Measurements from ENCODE around the gene CYSTM1.

Gene CYSTM1

DNA sequence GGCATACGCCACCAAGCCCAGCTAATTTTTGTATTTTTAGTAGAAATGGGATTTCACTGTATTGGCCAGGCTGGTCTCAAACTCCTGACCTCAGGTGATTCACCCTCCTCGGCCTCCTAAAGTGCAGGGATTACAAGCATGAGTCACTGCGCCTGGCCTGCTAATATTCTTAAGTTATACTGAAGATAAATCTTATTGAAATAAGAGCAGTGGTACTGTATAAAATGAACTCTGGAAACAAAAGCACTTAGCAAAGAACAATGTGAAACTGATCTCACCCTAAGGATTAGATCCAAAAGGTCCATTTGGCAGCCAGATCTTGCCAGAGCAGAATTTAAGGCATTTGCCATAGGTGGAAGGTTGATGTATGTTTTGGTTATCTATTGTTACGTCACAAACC is 27.1 kb downstream of the CYSTM1 start:
- Histone ChIP-seq H3K27ac (ENCODE audit: extremely low read depth, low read depth, low read length) (no peak overlapping the region), H3K36me3 (ENCODE audit: control insufficient read depth in 2 of 2, insufficient read depth in 1 of 2, low read length in 2 of 2) (peaks cover 0 to 2% of the 10 kb centered on the region in 2 experiments; a peak in 1 of 3 replicates), H3K4me1 (ENCODE audit: control insufficient read depth, insufficient read depth, low read length) (peaks cover 4% of the 10 kb centered on the region), H3K4me3 (ENCODE audit: low read depth, low read length) (no peak overlapping the region), H3K9me3 (ENCODE audit: control insufficient read depth, insufficient read depth, low read depth, low read length) (no peaks in the 10 kb centered on the region)
- ChIA-PET POLR2A (no interaction called here), CTCF (no interaction called here)
- TF ChIP-seq ZNF391 (tag by site-specific recombination; IDR thresholded peaks at IDR 0.05; ENCODE audit: borderline replicate concordance, low read depth) (no peak), ZNF544 (tag by site-specific recombination; IDR thresholded peaks at IDR 0.05) (no peak), ZNF133 (tag by site-specific recombination; IDR thresholded peaks at IDR 0.05) (no peak), ZNF121 (tag by site-specific recombination; IDR thresholded peaks at IDR 0.05) (no peak), HOXD13 (CRISPR knock-in tag; IDR thresholded peaks at IDR 0.05; ENCODE audit: borderline replicate concordance) (no peak), TRIM28 (IDR thresholded peaks at IDR 0.05; ENCODE audit: borderline replicate concordance, low read length) (no peak), MZF1 (tag by site-specific recombination; IDR thresholded peaks at IDR 0.05; ENCODE audit: borderline replicate concordance) (no peak)
- TF ChIP-seq, protein P1, sequence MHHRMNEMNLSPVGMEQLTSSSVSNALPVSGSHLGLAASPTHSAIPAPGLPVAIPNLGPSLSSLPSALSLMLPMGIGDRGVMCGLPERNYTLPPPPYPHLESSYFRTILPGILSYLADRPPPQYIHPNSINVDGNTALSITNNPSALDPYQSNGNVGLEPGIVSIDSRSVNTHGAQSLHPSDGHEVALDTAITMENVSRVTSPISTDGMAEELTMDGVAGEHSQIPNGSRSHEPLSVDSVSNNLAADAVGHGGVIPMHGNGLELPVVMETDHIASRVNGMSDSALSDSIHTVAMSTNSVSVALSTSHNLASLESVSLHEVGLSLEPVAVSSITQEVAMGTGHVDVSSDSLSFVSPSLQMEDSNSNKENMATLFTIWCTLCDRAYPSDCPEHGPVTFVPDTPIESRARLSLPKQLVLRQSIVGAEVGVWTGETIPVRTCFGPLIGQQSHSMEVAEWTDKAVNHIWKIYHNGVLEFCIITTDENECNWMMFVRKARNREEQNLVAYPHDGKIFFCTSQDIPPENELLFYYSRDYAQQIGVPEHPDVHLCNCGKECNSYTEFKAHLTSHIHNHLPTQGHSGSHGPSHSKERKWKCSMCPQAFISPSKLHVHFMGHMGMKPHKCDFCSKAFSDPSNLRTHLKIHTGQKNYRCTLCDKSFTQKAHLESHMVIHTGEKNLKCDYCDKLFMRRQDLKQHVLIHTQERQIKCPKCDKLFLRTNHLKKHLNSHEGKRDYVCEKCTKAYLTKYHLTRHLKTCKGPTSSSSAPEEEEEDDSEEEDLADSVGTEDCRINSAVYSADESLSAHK (tag by site-specific recombination; IDR thresholded peaks at IDR 0.05): no peak
- TF ChIP-seq, protein P2, sequence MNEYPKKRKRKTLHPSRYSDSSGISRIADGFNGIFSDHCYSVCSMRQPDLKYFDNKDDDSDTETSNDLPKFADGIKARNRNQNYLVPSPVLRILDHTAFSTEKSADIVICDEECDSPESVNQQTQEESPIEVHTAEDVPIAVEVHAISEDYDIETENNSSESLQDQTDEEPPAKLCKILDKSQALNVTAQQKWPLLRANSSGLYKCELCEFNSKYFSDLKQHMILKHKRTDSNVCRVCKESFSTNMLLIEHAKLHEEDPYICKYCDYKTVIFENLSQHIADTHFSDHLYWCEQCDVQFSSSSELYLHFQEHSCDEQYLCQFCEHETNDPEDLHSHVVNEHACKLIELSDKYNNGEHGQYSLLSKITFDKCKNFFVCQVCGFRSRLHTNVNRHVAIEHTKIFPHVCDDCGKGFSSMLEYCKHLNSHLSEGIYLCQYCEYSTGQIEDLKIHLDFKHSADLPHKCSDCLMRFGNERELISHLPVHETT (tag by site-specific recombination; IDR thresholded peaks at IDR 0.05): no peak

DNA sequence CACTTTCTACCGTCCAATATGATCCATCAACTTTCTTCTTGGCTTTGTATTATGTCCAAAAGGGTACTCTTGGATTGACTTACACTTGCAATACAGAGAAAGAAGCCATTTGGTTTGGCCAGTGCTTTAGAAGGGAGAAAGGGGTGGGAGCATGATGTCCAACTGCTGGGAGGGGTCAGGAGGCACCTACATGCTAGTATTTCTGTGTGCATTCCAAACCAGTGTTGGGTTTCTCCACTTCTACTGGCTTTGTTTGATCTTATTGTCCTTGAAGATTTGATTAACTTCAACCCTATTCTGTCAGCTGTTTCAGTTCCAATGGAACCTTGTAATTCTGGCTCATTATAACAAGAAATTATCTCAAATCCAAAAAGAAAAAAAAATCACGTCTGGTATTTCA is 27.6 kb downstream of the CYSTM1 start:
- Histone ChIP-seq H3K4me3 (ENCODE audit: low read depth, low read length) (no peak overlapping the region), H3K36me3 (ENCODE audit: control insufficient read depth in 2 of 2, insufficient read depth in 1 of 2, low read length in 2 of 2) (peaks cover 0 to 2% of the 10 kb centered on the region in 2 experiments; a peak in 1 of 3 replicates), H3K9me3 (ENCODE audit: control insufficient read depth, insufficient read depth, low read depth, low read length) (no peaks in the 10 kb centered on the region), H3K4me1 (ENCODE audit: control insufficient read depth, insufficient read depth, low read length) (peaks cover 4% of the 10 kb centered on the region), H3K27ac (ENCODE audit: extremely low read depth, low read depth, low read length) (no peak overlapping the region)
- TF ChIP-seq, protein P3, sequence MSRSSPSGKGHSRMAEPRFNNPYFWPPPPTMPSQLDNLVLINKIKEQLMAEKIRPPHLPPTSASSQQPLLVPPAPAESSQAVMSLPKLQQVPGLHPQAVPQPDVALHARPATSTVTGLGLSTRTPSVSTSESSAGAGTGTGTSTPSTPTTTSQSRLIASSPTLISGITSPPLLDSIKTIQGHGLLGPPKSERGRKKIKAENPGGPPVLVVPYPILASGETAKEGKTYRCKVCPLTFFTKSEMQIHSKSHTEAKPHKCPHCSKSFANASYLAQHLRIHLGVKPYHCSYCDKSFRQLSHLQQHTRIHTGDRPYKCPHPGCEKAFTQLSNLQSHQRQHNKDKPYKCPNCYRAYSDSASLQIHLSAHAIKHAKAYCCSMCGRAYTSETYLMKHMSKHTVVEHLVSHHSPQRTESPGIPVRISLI (tag by site-specific recombination; IDR thresholded peaks at IDR 0.05): no peak
- TF ChIP-seq ZBTB17 (tag by site-specific recombination; IDR thresholded peaks at IDR 0.05): no peak
- TF ChIP-seq, protein P4, sequence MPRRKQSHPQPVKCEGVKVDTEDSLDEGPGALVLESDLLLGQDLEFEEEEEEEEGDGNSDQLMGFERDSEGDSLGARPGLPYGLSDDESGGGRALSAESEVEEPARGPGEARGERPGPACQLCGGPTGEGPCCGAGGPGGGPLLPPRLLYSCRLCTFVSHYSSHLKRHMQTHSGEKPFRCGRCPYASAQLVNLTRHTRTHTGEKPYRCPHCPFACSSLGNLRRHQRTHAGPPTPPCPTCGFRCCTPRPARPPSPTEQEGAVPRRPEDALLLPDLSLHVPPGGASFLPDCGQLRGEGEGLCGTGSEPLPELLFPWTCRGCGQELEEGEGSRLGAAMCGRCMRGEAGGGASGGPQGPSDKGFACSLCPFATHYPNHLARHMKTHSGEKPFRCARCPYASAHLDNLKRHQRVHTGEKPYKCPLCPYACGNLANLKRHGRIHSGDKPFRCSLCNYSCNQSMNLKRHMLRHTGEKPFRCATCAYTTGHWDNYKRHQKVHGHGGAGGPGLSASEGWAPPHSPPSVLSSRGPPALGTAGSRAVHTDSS (tag by site-specific recombination; IDR thresholded peaks at IDR 0.05): no peak
- TF ChIP-seq GLIS2 (tag by site-specific recombination; IDR thresholded peaks at IDR 0.05): no peak
- TF ChIP-seq, protein P5, sequence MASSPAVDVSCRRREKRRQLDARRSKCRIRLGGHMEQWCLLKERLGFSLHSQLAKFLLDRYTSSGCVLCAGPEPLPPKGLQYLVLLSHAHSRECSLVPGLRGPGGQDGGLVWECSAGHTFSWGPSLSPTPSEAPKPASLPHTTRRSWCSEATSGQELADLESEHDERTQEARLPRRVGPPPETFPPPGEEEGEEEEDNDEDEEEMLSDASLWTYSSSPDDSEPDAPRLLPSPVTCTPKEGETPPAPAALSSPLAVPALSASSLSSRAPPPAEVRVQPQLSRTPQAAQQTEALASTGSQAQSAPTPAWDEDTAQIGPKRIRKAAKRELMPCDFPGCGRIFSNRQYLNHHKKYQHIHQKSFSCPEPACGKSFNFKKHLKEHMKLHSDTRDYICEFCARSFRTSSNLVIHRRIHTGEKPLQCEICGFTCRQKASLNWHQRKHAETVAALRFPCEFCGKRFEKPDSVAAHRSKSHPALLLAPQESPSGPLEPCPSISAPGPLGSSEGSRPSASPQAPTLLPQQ (tag by site-specific recombination; IDR thresholded peaks at IDR 0.05): no peak
- POLR2A ChIA-PET: no interaction called here
- CTCF ChIA-PET: interaction anchor here (0.7 kb wide), 1 partner anchor 51 kb away, joined by 5 read pairs; no protein-coding TSS in a partner anchor
